Lower lobe of right lung (tissue), 2 donors: ENCODE data around the gene ZNF326. TPM values are rescaled to one million over a fixed set of nuclear protein-coding genes. Genes with fewer than 3 reads are reported as not detected.
"Not testable (repeated sequence)": the region's sequence is repeated elsewhere in the genome, so short reads cannot be mapped to it uniquely, and the experiment has no call there.

Experiments used
- ATAC-seq, 2 donors: fragments of 200-7000 bp; cut with Tn5 transposase; one replicate each; pipeline ENCODE4 v1.9.1; 2020 to 2022; ENCODE audit warnings: mild to moderate bottlenecking in 2 of 2, moderate library complexity in 2 of 2
- DNase-seq: peaks from one replicate; pipeline ENCODE4 v3.0.0-alpha.2; 2020
- H3K27ac ChIP-seq: fragments of 200-600 bp; one replicate; pipeline ENCODE4 v1.8.0; 2022
- H3K27me3 ChIP-seq: fragments of 200-600 bp; one replicate; pipeline ENCODE4 v1.8.0; 2022; ENCODE audit warnings: low read depth
- H3K36me3 ChIP-seq: fragments of 200-600 bp; one replicate; pipeline ENCODE4 v1.8.0; 2022; ENCODE audit warnings: mild to moderate bottlenecking
- H3K4me1 ChIP-seq: fragments of 200-600 bp; one replicate; pipeline ENCODE4 v1.8.0; 2022
- H3K4me3 ChIP-seq: fragments of 200-600 bp; one replicate; pipeline ENCODE4 v1.8.0; 2022; ENCODE audit warnings: mild to moderate bottlenecking
- H3K9me3 ChIP-seq: fragments of 200-600 bp; one replicate; pipeline ENCODE4 v1.8.0; 2022
- intact Hi-C: fragments of 100-400 bp; cut with DNase I; formaldehyde crosslinking; loops from one replicate; pipeline ENCODE4 v1.11.0; 2022
- total RNA-seq: library from RNA; stranded (reverse); fragmentation: NEBNext Ultra II Directional; extraction: Animal tissue kit (Norgen Biotek cat#: 25700); gene quantifications from one replicate; pipeline ENCODE4 v1.2.1, GENCODE V29; 2021
- TF ChIP-seq, protein P1 (sequence below): fragments of 200-600 bp; IDR thresholded peaks from one replicate; pipeline ENCODE4 v1.8.0; 2022; ENCODE audit warnings: antibody characterized with exemption, mild to moderate bottlenecking
- donor health status: DM: no; HTN: yes; CAD: no; lungs with severe emphysema.

ZNF326 gene
- total RNA-seq, 1 donor from 2014 or later: 16.1 TPM

DNA sequence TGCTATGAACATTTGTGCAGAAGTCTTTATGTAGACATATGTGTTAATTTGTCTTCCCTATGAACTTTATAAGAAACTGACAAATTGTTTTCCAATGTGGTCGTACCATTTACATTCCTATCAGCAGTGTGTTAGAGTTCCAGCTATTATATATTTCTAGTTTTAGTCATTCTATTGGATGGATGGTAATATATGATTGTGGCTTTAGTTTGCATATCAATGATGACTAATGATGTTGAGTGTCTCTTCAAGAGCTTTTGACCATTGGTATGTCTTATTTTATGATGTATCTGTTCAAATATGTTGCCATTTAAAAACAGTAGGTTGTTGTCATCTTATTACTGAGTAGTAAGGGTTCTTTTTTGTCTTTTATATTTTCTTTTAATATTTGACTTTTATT, 16.2 kb upstream of the ZNF326 start:
- peaks cover 4% of the 10 kb centered on the region for H3K4me1 ChIP-seq
- intact Hi-C loops: no loop called here
- no peaks in the 10 kb centered on the region for H3K36me3 ChIP-seq
- H3K4me3 ChIP-seq: no peak overlapping the region
- DNase-seq (no peak), ATAC-seq (no peak)
- H3K27ac ChIP-seq: no peak overlapping the region
- no peaks in the 10 kb centered on the region for H3K27me3 ChIP-seq
- TF ChIP-seq, protein P1, sequence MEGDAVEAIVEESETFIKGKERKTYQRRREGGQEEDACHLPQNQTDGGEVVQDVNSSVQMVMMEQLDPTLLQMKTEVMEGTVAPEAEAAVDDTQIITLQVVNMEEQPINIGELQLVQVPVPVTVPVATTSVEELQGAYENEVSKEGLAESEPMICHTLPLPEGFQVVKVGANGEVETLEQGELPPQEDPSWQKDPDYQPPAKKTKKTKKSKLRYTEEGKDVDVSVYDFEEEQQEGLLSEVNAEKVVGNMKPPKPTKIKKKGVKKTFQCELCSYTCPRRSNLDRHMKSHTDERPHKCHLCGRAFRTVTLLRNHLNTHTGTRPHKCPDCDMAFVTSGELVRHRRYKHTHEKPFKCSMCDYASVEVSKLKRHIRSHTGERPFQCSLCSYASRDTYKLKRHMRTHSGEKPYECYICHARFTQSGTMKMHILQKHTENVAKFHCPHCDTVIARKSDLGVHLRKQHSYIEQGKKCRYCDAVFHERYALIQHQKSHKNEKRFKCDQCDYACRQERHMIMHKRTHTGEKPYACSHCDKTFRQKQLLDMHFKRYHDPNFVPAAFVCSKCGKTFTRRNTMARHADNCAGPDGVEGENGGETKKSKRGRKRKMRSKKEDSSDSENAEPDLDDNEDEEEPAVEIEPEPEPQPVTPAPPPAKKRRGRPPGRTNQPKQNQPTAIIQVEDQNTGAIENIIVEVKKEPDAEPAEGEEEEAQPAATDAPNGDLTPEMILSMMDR: no peak
- no peaks in the 10 kb centered on the region for H3K9me3 ChIP-seq

DNA sequence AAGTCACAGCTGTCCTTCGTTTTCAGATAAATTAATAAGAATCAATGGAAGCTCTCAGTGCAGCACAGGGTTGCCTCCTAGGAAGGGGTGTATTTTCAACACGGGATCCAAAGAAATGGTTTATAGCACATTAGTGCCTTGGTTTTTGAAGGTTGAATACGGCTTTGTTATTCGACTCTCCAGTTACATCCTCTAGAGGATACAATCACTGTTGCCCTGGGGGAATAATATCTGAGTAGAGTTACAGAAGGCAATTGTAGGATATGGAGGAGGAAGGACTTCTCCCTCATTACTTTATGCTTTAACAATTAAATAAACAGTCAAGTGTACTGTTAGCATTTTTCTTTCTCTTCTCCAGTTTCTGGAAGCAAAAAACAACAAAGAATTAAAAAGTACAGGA, 14.3 kb upstream of the ZNF326 start:
- H3K36me3 ChIP-seq: no peaks in the 10 kb centered on the region
- intact Hi-C loops: no loop called here
- no peak for DNase-seq
- no peaks in the 10 kb centered on the region for H3K4me1 ChIP-seq
- H3K27ac ChIP-seq: no peak overlapping the region
- ATAC-seq: no peak
- H3K27me3 ChIP-seq: no peaks in the 10 kb centered on the region
- TF ChIP-seq, protein P1: no peak
- H3K4me3 ChIP-seq: no peak overlapping the region
- H3K9me3 ChIP-seq: no peaks in the 10 kb centered on the region

DNA sequence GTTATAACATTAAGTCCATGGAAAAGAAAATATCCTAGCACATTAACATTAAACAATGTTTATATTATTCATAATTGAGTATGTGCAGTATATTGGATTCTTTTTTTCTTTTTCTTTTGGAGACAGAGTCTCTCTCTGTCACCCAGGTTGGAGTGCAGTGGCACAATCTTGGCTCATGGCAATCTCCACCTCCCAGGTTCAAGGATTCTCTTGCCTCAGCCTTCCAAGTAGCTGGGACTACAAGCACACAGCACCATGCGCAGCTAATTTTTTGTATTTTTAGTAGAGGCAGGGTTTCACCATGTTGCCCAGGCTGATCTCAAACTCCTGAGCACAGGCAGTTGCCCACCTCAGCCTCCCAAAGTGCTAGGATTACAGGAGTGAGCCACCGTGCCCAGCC, 12.1 kb upstream of the ZNF326 start:
- H3K36me3 ChIP-seq, H3K9me3 ChIP-seq, H3K27me3 ChIP-seq, intact Hi-C loops, H3K27ac ChIP-seq, DNase-seq, ATAC-seq, H3K4me1 ChIP-seq, H3K4me3 ChIP-seq: not testable (repeated sequence)

DNA sequence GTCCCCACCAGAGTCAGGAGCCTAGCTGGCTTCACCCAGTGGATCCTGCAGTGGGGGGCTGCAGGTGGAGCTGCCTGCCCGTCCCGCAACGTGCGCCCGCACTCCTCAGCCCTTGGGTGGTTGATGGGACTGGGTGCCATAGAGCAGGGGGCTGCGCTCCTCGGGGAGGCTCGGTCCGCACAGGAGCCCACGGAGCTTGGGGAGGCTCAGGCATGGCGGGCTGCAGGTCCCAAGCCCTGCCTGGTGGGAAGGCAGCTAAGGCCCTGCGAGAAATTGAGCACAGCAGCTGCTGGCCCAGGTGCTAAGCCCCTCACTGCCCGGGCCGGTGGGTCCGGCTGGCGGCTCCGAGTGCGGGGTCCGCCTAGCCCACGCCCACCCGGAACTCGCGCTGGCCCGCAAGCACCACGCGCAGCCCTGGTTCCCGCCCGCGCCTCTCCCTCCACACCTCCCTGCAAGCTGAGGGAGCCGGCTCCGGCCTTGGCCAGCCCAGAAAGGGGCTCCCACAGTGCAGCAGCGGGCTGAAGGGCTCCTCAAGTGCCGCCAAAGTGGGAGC, 10.3 kb upstream of the ZNF326 start:
- H3K27me3 ChIP-seq, ATAC-seq, H3K36me3 ChIP-seq, H3K4me3 ChIP-seq, H3K4me1 ChIP-seq, H3K27ac ChIP-seq, H3K9me3 ChIP-seq, DNase-seq: not testable (repeated sequence)
- intact Hi-C loops: loop anchor here (5.0 kb wide), 1 partner anchor 177 kb away; no protein-coding TSS in a partner anchor

DNA sequence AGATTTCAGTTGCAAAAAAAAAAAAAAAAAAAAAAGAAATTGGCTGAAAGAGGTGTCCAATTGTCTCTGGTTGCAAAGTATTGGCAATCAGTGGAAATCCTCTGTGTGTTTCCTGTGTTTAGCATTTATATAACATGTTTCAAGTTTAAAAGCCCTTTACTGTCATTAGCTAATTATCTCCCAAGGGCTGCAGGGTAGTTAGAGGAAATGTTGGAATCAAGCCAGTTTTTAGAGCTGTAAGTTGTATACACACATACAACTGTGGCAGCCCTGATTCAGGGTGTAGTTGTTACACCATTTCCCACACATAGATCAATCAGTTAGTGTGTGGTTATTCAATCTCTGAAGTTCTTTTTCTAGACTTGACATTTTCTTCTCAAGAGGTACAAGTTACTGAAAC, 8.9 kb upstream of the ZNF326 start:
- Histone ChIP-seq H3K27ac (no peak overlapping the region), H3K27me3 (no peaks in the 10 kb centered on the region), H3K4me1 (no peaks in the 10 kb centered on the region), H3K4me3 (no peak overlapping the region), H3K9me3 (no peaks in the 10 kb centered on the region), H3K36me3 (no peaks in the 10 kb centered on the region)
- intact Hi-C loops: loop anchor here (5.0 kb wide), 1 partner anchor 179 kb away; no protein-coding TSS in a partner anchor
- DNase-seq: no peak
- TF ChIP-seq, protein P1: no peak
- ATAC-seq: no peak

DNA sequence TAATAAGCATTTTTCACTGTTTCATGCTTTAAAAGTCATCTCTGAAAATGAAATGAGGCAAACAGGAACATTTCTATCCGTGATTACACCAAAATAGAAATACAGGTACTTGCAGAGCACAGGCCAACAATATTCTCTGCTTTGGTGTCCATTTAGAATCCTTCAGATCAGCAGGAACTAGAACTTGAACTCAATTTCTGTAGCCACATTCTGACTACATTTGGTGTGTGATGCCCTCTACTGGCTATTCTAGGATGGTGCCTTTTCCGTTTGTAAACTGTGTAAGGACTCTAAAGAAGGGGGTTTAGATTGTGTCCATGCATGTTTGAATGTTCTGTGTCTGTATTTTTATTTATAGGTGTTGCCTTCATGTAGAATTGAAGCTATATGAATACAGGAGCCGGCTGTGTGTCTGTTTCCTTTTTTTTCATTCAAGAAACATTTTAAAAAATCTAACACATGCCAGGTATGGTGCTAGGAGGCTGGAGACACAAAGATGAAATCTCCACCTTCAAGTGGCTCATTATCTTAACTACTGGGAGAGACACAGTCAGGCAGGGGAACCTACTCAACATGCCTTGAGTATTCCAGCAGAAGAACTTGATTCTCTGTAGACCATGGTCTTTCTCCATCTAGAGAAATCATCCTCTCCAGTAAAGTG, 7.6 kb upstream of the ZNF326 start:
- Histone ChIP-seq H3K36me3 (no peaks in the 10 kb centered on the region), H3K9me3 (no peaks in the 10 kb centered on the region), H3K27me3 (no peaks in the 10 kb centered on the region), H3K4me1 (no peaks in the 10 kb centered on the region), H3K4me3 (no peak overlapping the region), H3K27ac (no peak overlapping the region)
- intact Hi-C loops: loop anchor here (5.0 kb wide), 1 partner anchor 180 kb away; no protein-coding TSS in a partner anchor
- DNase-seq: no peak
- ATAC-seq: peak; percentile 91 to 92
- TF ChIP-seq, protein P1: peak; percentile 88
